HEK293 (cell line): ENCODE data around the gene AFDN.

Experiments
- CTCF ChIA-PET: fragments of 350-600 bp; formaldehyde crosslinking; extraction: SDS; loops from one replicate; lab custom pipeline; 2021; ENCODE audit warnings: antibody characterized with exemption; lab: Yijun Ruan, JAX
- POLR2A ChIA-PET: fragments of 300-600 bp; formaldehyde crosslinking; extraction: SDS; loops from one replicate; lab custom pipeline; 2020; ENCODE audit warnings: antibody characterized with exemption, inconsistent platforms; lab: Yijun Ruan, JAX
- H3K27ac ChIP-seq: fragments of 200-500 bp; sonication (Bioruptor generic); 2 replicates; pipeline ENCODE4 v1.5.1; 2014; ENCODE audit warnings: low read depth, low read length, control low read depth, inconsistent platforms; ENCODE audit errors: extremely low read depth
- H3K36me3 ChIP-seq, 2 experiments: fragments of 200-500 bp in 1 of 2; sonication (Bioruptor generic) in 1 of 2; 1 replicate in 1 of 2; 2 replicates in 1 of 2; pipeline ENCODE4 v1.5.1; 2014 to 2017; ENCODE audit warnings: inconsistent platforms in 2 of 2, low read length in 2 of 2; ENCODE audit not compliant: control insufficient read depth in 2 of 2, insufficient read depth in 1 of 2
- H3K4me1 ChIP-seq: fragments of 200-500 bp; sonication (Bioruptor generic); 2 replicates; pipeline ENCODE4 v1.5.1; 2014; ENCODE audit warnings: mild to moderate bottlenecking, low read length, inconsistent platforms; ENCODE audit not compliant: control insufficient read depth, insufficient read depth
- H3K4me3 ChIP-seq: 2 replicates; pipeline ENCODE4 v1.5.1; 2011; ENCODE audit warnings: low read depth, mild to moderate bottlenecking, control low read depth, low read length, moderate library complexity
- H3K9me3 ChIP-seq: fragments of 200-500 bp; sonication (Bioruptor generic); 2 replicates; pipeline ENCODE4 v1.5.1; 2014; ENCODE audit warnings: low read depth, low read length, inconsistent platforms; ENCODE audit not compliant: control insufficient read depth, insufficient read depth
- KLF16 ChIP-seq: fragments of 450-650 bp; formaldehyde crosslinking; IDR thresholded peaks from 2 replicates; pipeline ENCODE4 v1.5.1; 2017; ENCODE audit warnings: missing biosample characterization, missing genetic modification characterization
- ZBTB7A ChIP-seq: fragments of 450-650 bp; formaldehyde crosslinking; IDR thresholded peaks from 2 replicates; pipeline ENCODE4 v1.5.1; 2016; ENCODE audit warnings: low read depth, missing biosample characterization, missing genetic modification characterization
- ZNF155 ChIP-seq: fragments of 450-650 bp; formaldehyde crosslinking; IDR thresholded peaks from 2 replicates; pipeline ENCODE4 v1.5.1; 2016; ENCODE audit warnings: missing biosample characterization, missing genetic modification characterization
- ZNF16 ChIP-seq: fragments of 450-650 bp; formaldehyde crosslinking; IDR thresholded peaks from 2 replicates; pipeline ENCODE4 v1.5.1; 2016; ENCODE audit warnings: low read depth, missing biosample characterization, missing genetic modification characterization
- ZNF223 ChIP-seq: fragments of 450-650 bp; formaldehyde crosslinking; IDR thresholded peaks from 2 replicates; pipeline ENCODE4 v1.5.1; 2016; ENCODE audit warnings: missing biosample characterization, missing genetic modification characterization
- ZNF335 ChIP-seq: fragments of 450-650 bp; formaldehyde crosslinking; conservative IDR thresholded peaks from 2 replicates; pipeline ENCODE4 v1.5.1; 2016; ENCODE audit warnings: missing biosample characterization, missing genetic modification characterization
- ZNF501 ChIP-seq: fragments of 450-650 bp; formaldehyde crosslinking; IDR thresholded peaks from 2 replicates; pipeline ENCODE4 v1.5.1; 2016; ENCODE audit warnings: missing biosample characterization, missing genetic modification characterization
- ZNF560 ChIP-seq: fragments of 450-650 bp; formaldehyde crosslinking; IDR thresholded peaks from 2 replicates; pipeline ENCODE4 v1.5.1; 2017; ENCODE audit warnings: missing biosample characterization, missing genetic modification characterization, borderline replicate concordance
- ZNF670 ChIP-seq: fragments of 450-650 bp; formaldehyde crosslinking; IDR thresholded peaks from 2 replicates; pipeline ENCODE4 v1.5.1; 2016; ENCODE audit warnings: missing biosample characterization, missing genetic modification characterization, low read depth
- ZNF768 ChIP-seq: fragments of 450-650 bp; formaldehyde crosslinking; IDR thresholded peaks from 2 replicates; pipeline ENCODE4 v1.5.1; 2018; ENCODE audit warnings: missing biosample characterization, mild to moderate bottlenecking, missing genetic modification characterization
- ZNF830 ChIP-seq: fragments of 450-650 bp; IDR thresholded peaks from 2 replicates; pipeline ENCODE4 v1.5.0; 2018; ENCODE audit warnings: missing biosample characterization, missing genetic modification characterization, low read depth, mild to moderate bottlenecking, moderate library complexity
- TF ChIP-seq, protein P1 (sequence below): fragments of 450-650 bp; formaldehyde crosslinking; IDR thresholded peaks from 2 replicates; pipeline ENCODE4 v1.5.1; 2016; ENCODE audit warnings: missing biosample characterization, missing genetic modification characterization
- TF ChIP-seq, protein P2 (sequence below): fragments of 450-650 bp; formaldehyde crosslinking; IDR thresholded peaks from 2 replicates; pipeline ENCODE4 v1.5.1; 2016; ENCODE audit warnings: missing biosample characterization, missing genetic modification characterization, low read depth
- TF ChIP-seq, protein P3 (sequence below): fragments of 450-650 bp; formaldehyde crosslinking; IDR thresholded peaks from 2 replicates; pipeline ENCODE4 v1.5.0; 2017; ENCODE audit warnings: missing biosample characterization, missing genetic modification characterization, borderline replicate concordance
- TF ChIP-seq, protein P4 (sequence below): fragments of 450-650 bp; formaldehyde crosslinking; optimal IDR thresholded peaks from 2 replicates; pipeline ENCODE3; 2016; ENCODE audit warnings: missing biosample characterization, mild to moderate bottlenecking, missing genetic modification characterization
- TF ChIP-seq, protein P5 (sequence below): fragments of 450-650 bp; formaldehyde crosslinking; IDR thresholded peaks from 2 replicates; pipeline ENCODE4 v1.5.1; 2016; ENCODE audit warnings: missing biosample characterization, missing genetic modification characterization
- TF ChIP-seq, protein P6 (sequence below): fragments of 450-650 bp; formaldehyde crosslinking; IDR thresholded peaks from 2 replicates; pipeline ENCODE4; 2016; ENCODE audit warnings: missing biosample characterization, missing genetic modification characterization

Gene AFDN

DNA sequence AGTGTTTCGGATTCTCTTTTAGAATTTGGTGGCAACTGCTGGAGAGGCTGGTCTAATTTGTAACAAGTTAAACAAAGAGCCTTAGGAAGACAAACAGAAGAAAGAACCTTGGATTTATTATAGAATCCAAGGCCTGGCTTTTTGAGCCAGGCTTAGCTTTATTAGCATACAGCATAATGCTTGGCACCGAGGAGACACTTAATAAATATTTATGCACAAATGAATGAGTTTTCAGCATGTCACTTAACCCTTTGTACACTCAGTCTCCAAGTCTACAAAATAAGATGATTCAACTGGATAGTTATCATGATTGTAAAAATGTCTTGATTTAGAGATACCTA, 38.2 kb upstream of the AFDN start:
- POLR2A ChIA-PET, result no interaction called here
- Histone ChIP-seq H3K4me1 (no peaks in the 10 kb centered on the region), H3K27ac (no peak overlapping the region), H3K9me3 (no peaks in the 10 kb centered on the region), H3K36me3 (no peaks in the 10 kb centered on the region), H3K4me3 (no peak overlapping the region)
- CTCF ChIA-PET, result no interaction called here
- TF ChIP-seq, protein P1, sequence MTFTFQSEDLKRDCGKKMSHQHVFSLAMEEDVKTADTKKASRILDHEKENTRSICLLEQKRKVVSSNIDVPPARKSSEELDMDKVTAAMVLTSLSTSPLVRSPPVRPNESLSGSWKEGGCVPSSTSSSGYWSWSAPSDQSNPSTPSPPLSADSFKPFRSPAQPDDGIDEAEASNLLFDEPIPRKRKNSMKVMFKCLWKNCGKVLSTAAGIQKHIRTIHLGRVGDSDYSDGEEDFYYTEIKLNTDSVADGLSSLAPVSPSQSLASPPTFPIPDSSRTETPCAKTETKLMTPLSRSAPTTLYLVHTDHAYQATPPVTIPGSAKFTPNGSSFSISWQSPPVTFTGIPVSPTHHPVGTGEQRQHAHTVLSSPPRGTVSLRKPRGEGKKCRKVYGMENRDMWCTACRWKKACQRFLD (tag by site-specific recombination), result no peak
- TF ChIP-seq, protein P2, sequence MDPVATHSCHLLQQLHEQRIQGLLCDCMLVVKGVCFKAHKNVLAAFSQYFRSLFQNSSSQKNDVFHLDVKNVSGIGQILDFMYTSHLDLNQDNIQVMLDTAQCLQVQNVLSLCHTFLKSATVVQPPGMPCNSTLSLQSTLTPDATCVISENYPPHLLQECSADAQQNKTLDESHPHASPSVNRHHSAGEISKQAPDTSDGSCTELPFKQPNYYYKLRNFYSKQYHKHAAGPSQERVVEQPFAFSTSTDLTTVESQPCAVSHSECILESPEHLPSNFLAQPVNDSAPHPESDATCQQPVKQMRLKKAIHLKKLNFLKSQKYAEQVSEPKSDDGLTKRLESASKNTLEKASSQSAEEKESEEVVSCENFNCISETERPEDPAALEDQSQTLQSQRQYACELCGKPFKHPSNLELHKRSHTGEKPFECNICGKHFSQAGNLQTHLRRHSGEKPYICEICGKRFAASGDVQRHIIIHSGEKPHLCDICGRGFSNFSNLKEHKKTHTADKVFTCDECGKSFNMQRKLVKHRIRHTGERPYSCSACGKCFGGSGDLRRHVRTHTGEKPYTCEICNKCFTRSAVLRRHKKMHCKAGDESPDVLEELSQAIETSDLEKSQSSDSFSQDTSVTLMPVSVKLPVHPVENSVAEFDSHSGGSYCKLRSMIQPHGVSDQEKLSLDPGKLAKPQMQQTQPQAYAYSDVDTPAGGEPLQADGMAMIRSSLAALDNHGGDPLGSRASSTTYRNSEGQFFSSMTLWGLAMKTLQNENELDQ (tag by site-specific recombination), result no peak
- TF ChIP-seq ZNF560 (tag by site-specific recombination), result no peak
- no peak for TF ChIP-seq ZBTB7A (tag by site-specific recombination)
- no peak for TF ChIP-seq ZNF670 (tag by site-specific recombination)
- TF ChIP-seq, protein P3, sequence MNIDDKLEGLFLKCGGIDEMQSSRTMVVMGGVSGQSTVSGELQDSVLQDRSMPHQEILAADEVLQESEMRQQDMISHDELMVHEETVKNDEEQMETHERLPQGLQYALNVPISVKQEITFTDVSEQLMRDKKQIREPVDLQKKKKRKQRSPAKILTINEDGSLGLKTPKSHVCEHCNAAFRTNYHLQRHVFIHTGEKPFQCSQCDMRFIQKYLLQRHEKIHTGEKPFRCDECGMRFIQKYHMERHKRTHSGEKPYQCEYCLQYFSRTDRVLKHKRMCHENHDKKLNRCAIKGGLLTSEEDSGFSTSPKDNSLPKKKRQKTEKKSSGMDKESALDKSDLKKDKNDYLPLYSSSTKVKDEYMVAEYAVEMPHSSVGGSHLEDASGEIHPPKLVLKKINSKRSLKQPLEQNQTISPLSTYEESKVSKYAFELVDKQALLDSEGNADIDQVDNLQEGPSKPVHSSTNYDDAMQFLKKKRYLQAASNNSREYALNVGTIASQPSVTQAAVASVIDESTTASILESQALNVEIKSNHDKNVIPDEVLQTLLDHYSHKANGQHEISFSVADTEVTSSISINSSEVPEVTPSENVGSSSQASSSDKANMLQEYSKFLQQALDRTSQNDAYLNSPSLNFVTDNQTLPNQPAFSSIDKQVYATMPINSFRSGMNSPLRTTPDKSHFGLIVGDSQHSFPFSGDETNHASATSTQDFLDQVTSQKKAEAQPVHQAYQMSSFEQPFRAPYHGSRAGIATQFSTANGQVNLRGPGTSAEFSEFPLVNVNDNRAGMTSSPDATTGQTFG (tag by site-specific recombination), result no peak
- TF ChIP-seq ZNF501, result no peak
- TF ChIP-seq ZNF16, result no peak
- no peak for TF ChIP-seq ZNF335
- no peak for TF ChIP-seq ZNF768 (tag by site-specific recombination)
- TF ChIP-seq, protein P4, sequence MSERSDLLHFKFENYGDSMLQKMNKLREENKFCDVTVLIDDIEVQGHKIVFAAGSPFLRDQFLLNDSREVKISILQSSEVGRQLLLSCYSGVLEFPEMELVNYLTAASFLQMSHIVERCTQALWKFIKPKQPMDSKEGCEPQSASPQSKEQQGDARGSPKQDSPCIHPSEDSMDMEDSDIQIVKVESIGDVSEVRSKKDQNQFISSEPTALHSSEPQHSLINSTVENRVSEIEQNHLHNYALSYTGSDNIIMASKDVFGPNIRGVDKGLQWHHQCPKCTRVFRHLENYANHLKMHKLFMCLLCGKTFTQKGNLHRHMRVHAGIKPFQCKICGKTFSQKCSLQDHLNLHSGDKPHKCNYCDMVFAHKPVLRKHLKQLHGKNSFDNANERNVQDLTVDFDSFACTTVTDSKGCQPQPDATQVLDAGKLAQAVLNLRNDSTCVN (tag by site-specific recombination), result no peak
- TF ChIP-seq KLF16 (tag by site-specific recombination), result no peak
- TF ChIP-seq ZNF223, result no peak
- TF ChIP-seq ZNF155 (tag by site-specific recombination), result no peak
- TF ChIP-seq, protein P5, sequence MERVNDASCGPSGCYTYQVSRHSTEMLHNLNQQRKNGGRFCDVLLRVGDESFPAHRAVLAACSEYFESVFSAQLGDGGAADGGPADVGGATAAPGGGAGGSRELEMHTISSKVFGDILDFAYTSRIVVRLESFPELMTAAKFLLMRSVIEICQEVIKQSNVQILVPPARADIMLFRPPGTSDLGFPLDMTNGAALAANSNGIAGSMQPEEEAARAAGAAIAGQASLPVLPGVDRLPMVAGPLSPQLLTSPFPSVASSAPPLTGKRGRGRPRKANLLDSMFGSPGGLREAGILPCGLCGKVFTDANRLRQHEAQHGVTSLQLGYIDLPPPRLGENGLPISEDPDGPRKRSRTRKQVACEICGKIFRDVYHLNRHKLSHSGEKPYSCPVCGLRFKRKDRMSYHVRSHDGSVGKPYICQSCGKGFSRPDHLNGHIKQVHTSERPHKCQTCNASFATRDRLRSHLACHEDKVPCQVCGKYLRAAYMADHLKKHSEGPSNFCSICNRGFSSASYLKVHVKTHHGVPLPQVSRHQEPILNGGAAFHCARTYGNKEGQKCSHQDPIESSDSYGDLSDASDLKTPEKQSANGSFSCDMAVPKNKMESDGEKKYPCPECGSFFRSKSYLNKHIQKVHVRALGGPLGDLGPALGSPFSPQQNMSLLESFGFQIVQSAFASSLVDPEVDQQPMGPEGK (tag by site-specific recombination), result no peak
- TF ChIP-seq, protein P6, sequence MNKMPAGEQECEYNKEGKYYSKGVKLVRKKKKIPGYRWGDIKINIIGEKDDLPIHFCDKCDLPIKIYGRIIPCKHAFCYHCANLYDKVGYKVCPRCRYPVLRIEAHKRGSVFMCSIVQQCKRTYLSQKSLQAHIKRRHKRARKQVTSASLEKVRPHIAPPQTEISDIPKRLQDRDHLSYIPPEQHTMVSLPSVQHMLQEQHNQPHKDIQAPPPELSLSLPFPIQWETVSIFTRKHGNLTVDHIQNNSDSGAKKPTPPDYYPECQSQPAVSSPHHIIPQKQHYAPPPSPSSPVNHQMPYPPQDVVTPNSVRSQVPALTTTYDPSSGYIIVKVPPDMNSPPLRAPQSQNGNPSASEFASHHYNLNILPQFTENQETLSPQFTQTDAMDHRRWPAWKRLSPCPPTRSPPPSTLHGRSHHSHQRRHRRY (tag by site-specific recombination), result no peak
- no peak for TF ChIP-seq ZNF830 (tag by site-specific recombination)
